Ureter (tissue), 1 donor: Measurements from ENCODE around the gene ENTPD7. TPM values are rescaled to one million over a fixed set of nuclear protein-coding genes. Genes with fewer than 3 reads are reported as not detected.
A peak's percentile ranks its signal among the peaks of the same experiment; 100 is the strongest.

ENCODE experiments used
- DNase-seq: peaks from one replicate; pipeline ENCODE4 v3.0.0-alpha.2; 2020; ENCODE audit warnings: low spot score
- total RNA-seq: library from RNA; stranded (reverse); gene quantifications from one replicate; pipeline ENCODE4 v1.2.4, GENCODE V29; 2023
- donor health status: DM: yes; HTN: yes; CAD: no.

Gene ENTPD7
- total RNA-seq, 1 donor from 2014 or later = 28.0 TPM

- DNase-seq = no peak
These were observed 11.6 kb upstream of the ENTPD7 start for GRCh38 chr10:99647601-99648151.

- DNase-seq = no peak
These were observed 10.6 kb upstream of the ENTPD7 start for GRCh38 chr10:99648717-99649116.

- no peak for DNase-seq
These were observed 6.4 kb upstream of the ENTPD7 start for GRCh38 chr10:99652800-99653390.

DNA sequence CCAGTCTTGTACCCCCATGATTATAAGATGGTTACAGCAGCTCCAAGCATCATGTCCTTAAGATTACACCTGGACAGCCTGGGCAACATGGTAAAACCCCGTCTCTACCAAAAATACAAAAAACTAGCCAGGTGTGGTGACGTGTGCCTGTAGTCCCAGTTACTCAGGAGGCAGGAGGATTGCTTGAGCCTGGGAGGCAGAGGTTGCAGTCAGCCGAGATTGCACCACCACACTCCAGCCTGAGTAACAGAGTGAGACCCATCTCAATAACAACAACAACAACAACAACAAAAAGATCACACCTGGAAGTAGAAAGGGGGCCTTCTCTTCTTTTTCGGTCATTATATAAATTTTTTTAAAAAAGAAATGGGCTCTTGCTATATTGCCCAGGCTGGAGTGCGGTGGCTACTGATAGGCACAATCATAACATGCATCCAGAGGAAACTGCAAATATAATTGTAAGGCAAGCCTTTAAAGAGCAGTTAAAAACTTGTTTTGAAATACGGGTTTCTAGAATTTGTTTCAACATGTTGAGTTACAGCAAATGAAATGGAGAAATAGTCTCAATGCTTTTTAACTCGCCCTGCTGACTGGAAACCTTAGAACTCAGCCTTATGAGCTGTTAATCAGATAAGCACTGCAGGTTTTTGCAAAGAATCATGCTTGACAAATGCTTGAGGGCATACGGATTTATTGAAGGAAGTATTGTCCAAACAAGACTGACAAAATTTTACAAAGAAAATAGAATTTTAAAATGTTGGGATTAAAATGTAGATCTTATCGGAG lies 4.7 kb upstream of the ENTPD7 start:
- no peak for DNase-seq

DNA sequence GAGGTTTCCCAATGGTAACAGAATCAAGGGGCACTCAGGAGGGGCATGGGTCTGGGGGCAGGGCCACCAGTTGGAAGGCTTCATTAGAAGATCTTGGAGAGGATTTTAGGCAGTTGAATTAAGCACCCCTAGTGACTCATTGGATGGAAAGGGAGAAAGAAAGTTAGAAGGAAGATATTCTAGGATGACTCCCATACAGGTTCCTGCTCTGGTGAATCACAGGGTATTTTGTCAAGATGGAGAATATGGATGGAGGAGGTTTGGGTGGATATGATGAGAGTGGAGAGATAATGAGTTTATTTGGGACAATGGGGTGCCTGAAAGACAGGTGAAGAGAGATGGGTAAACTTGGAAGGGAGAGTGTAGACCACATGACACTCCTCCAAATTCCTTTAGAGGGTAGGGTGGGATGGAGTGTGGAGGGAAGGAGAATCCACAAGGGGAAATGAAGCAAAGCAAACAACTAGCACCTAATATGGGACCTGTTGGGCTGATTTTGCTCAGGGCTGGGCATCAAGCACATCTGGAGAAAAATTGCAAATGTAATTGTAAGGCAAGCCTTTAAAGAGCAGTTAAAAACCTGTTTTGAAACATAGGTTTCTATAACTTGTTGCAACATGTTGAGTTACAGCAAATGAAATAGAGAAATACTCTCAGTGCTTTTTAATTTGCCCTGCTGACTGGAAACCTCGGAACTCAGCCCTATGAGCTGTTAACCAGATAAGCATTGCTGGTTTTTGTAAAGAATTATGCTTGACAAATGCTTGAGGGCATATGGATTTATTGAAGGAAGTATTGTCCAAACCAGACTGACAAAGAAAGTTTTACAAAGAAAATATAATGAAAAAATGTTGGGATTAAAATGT lies 2.9 kb upstream of the ENTPD7 start:
- no peak for DNase-seq

GRCh38 chr10:99658622-99659030 lies 683 bp upstream of the ENTPD7 start:
- DNase-seq = peak; percentile 62

GRCh38 chr10:99659868-99660366 lies 608 bp downstream of the ENTPD7 start:
- no peak for DNase-seq

- no peak for DNase-seq
These were observed 1.5 kb downstream of the ENTPD7 start for GRCh38 chr10:99660662-99661376.

GRCh38 chr10:99661377-99661763 lies 2.1 kb downstream of the ENTPD7 start:
- no peak for DNase-seq

- DNase-seq = no peak
These were observed 6.0 kb downstream of the ENTPD7 start for GRCh38 chr10:99665304-99665703.

DNA sequence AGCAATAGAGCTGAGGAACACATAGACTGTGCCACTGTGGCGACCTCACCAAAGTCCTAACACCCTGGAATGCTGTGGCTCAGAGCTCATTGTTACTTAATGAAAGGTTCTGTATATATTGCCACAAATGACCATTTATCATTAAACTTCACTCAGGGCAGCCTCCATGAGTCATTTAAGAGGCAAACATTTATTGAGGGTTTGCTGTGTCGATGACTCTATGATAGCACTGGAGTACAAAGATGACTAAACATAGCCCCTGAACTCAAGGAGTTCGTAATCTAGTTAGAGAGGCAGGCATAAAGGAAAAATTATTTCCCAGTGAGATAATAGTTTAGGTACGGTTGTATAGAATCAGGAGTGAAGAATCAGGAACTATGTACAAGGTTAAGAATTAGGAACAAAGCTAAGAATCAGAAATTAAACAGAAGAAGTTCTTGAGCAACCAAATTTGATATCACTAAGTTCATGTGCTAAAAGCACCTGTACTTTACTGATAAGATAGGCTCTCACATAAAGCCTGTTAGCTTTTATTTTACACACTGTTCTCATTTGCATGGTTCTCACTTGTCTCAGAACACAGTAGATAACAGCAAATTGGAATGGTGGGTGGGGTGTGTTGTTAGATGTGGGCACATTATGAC lies 7.9 kb downstream of the ENTPD7 start:
- no peak for DNase-seq

- no peak for DNase-seq
These were observed 12.1 kb downstream of the ENTPD7 start for GRCh38 chr10:99671386-99671785.

DNA sequence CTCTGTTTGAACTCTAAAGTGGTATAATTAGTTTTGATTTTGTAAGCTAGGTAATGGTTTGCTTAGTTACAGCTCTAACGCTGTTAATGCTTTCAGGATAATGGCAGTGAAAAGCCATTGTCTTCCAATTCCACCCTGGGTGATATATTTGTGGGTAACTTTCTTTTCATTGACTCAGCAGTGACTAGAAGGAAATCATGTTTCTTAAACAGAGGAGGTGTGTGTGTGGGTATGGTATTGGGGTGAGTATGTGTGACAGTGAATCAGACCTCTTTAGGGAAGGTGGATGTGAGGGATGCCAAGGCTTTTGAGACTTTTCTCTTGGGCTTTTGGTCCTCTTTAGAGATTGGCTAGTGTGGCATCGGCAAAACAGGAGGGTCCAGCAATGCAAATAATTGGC lies 13.6 kb downstream of the ENTPD7 start:
- DNase-seq = no peak

GRCh38 chr10:99673492-99673891 lies 14.2 kb downstream of the ENTPD7 start:
- DNase-seq = no peak

- DNase-seq = no peak
These were observed 15.5 kb downstream of the ENTPD7 start for GRCh38 chr10:99674762-99675161.

DNA sequence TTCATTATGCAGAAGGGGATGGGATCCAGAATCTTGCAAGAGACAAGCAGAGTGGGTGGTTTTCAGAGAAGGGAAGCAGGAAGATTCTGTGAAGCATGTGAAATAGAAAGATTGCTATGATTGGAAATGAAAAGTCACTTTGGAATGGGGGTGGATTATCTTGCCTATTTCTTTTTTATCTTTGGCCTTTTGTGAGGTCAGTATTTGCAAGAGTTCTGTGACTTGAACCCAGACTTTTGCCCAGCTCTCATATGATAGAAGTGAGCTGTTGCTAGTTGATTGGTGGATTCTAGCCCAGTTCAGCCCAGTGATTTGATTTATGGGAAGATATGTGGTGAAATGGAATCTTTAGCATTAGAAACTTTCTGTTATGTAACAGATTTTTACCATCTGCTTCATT lies 17.1 kb downstream of the ENTPD7 start:
- no peak for DNase-seq

- no peak for DNase-seq
These were observed 17.6 kb downstream of the ENTPD7 start for GRCh38 chr10:99676895-99677294.

DNA sequence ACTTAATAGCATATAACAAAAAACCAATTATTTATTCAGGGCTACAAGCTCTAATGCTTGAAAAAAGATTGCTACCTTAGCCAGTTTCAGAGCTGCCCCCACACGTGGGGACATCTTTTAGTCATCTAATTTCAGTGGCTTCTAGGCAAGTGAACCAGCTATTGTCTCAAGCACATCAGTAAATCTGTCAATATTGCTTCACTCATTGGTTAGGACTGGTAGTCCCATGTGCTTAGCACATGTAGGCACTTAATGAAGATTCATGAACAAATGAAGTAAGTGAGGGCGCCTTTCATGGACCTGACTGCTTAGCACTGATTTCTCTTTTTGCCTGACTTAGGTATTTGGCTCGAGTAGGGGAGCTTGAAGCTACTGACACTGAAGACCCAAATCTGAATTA lies 19.6 kb downstream of the ENTPD7 start:
- no peak for DNase-seq

GRCh38 chr10:99681553-99681952 lies 22.2 kb downstream of the ENTPD7 start:
- DNase-seq = no peak

DNA sequence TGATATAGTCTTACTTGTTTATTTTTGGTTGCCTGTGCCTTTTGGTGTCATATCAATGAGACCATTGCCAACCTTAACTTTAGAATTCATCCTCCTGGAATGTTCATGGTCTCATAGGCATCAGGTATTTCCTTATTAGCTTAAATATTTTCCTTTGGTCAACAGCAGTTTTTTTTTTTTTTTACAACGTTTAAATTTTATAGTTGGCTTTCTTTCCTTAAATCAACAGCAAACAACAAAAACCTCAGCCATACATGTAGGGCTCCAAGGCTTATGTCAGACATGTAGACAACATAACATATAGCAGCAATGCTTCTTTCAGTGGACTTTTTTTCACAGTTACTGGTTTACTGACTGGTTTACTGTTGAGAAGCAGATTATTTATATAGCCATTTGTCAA lies 22.7 kb downstream of the ENTPD7 start:
- DNase-seq = no peak

DNA sequence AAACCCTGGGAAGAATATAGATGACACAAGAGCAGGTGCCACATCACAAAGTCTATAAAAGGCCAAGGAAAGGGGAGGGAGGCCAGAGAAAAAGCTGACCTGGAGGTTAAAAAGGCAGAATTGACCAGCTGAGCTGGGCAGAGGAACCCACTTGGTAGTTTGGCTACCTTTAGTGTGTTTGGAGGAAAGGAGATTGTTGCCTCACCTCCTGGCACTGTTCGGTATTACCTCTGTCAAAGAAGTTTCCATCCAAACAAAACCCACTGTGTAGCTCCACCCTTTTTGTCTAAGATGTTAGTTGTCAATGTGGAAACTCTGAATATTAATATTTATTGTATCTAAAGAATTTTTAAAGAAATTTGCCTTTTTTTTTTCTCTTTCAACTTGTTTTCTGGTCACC lies 23.4 kb downstream of the ENTPD7 start:
- DNase-seq = no peak
